Measurements from ENCODE around the gene GRB10. TPM values are rescaled to one million over a fixed set of nuclear protein-coding genes. Genes with fewer than 3 reads are reported as not detected.

GRB10 gene
- total and polyA plus RNA-seq, 4 donors: 10.7 to 53.1 (median 17.5) TPM

- no peak overlapping the region for H3K4me3 ChIP-seq (ENCODE audit: low read depth in 1 of 3, low read length in 3 of 3)
- peak; percentile 55 for DNase-seq (ENCODE audit: low spot score)
- no peak for TF ChIP-seq RXRA (IDR thresholded peaks at IDR 0.05)
- no peak for TF ChIP-seq GABPA (IDR thresholded peaks at IDR 0.05 in 1 of 2, conservative IDR thresholded peaks at IDR 0.05 in 1 of 2)
- no peak for TF ChIP-seq ZBTB33 (IDR thresholded peaks at IDR 0.05)
- TF ChIP-seq RAD21 (IDR thresholded peaks at IDR 0.05): no peak
- TF ChIP-seq ATF3 (IDR thresholded peaks at IDR 0.05): no peak
- 84% methylated on average over 21 of the region's 21 CpGs for WGBS
- no peak overlapping the region for H3K27ac ChIP-seq (ENCODE audit: low read depth in 1 of 2, low read length in 2 of 2)
- H3K36me3 ChIP-seq (ENCODE audit: control insufficient read depth in 4 of 4, insufficient read depth in 3 of 4, low read depth in 1 of 4, low read length in 3 of 4): peaks cover 0 to 25% (median 16%) of the 10 kb centered on the region in 4 donors
- no peak overlapping the region for H3K9ac ChIP-seq (ENCODE audit: low read depth in 1 of 2, low read length in 2 of 2)
- no peaks in the 10 kb centered on the region for H3K4me1 ChIP-seq (ENCODE audit: control insufficient read depth in 4 of 4, insufficient read depth in 4 of 4, low read length in 3 of 4)
- no peaks in the 10 kb centered on the region for H3K27me3 ChIP-seq (ENCODE audit: control insufficient read depth in 4 of 4, insufficient read depth in 4 of 4, low read length in 3 of 4)
- no peaks in the 10 kb centered on the region for H3K9me3 ChIP-seq (ENCODE audit: control insufficient read depth in 4 of 4, low read length in 3 of 4)
These were observed 190.9 kb downstream of the GRB10 start for GRCh38 chr7:50591480-50592438.

DNA sequence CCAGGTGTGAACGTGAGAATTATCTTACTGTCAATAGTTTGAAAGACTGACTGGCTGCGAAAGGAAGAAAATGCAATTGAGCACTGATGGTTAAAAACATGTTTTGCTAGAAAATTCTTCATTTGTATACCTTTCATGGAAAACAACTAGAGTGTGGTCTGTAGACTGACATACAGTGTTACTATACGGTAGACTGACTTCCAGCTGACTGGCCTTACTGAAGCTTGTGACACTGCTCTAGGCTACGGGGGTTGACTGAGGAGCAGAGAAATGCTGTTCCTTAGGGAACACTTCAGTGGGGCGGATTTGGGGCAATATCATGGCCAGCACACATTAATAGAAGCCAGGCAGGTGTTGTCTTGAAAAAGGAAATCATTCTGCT lies 191.6 kb downstream of the GRB10 start:
- Histone ChIP-seq H3K9ac (ENCODE audit: low read depth in 1 of 2, low read length in 2 of 2) (no peak overlapping the region), H3K36me3 (ENCODE audit: control insufficient read depth in 4 of 4, insufficient read depth in 3 of 4, low read depth in 1 of 4, low read length in 3 of 4) (peaks cover 0 to 22% (median 15%) of the 10 kb centered on the region in 4 donors)

DNA sequence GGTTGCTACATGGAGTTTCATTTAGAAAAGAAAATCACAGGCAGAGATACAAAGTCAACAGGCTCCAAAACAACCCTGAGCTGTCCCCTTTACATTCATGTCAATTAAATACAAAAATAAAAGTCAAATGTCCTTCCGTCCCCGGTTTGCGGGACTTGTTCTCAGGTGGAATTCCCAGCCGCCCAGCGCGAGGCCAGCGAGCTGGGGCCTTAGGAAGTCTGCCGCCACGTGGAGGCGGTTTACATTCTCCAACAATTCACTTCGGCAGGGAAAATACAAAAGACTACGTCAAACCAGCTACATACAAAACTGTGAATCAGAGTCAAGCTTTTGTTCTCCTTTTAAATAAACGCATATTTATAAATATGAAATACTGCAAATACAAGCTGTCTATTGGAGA lies 192.2 kb downstream of the GRB10 start:
- Histone ChIP-seq H3K27ac (ENCODE audit: low read depth in 1 of 2, low read length in 2 of 2) (no peak overlapping the region), H3K4me1 (ENCODE audit: control insufficient read depth in 4 of 4, insufficient read depth in 4 of 4, low read length in 3 of 4) (no peaks in the 10 kb centered on the region), H3K36me3 (ENCODE audit: control insufficient read depth in 4 of 4, insufficient read depth in 3 of 4, low read depth in 1 of 4, low read length in 3 of 4) (peaks cover 0 to 22% (median 14%) of the 10 kb centered on the region in 4 donors), H3K4me3 (ENCODE audit: low read depth in 1 of 3, low read length in 3 of 3) (no peak overlapping the region), H3K9me3 (ENCODE audit: control insufficient read depth in 4 of 4, low read length in 3 of 4) (no peaks in the 10 kb centered on the region), H3K9ac (ENCODE audit: low read depth in 1 of 2, low read length in 2 of 2) (no peak overlapping the region), H3K27me3 (ENCODE audit: control insufficient read depth in 4 of 4, insufficient read depth in 4 of 4, low read length in 3 of 4) (no peaks in the 10 kb centered on the region)
- TF ChIP-seq JUND (IDR thresholded peaks at IDR 0.05): no peak
- no peak for TF ChIP-seq MAX (IDR thresholded peaks at IDR 0.05)
- TF ChIP-seq NR2F2 (IDR thresholded peaks at IDR 0.05): no peak
- TF ChIP-seq REST (IDR thresholded peaks at IDR 0.05): no peak
- TF ChIP-seq RXRA (IDR thresholded peaks at IDR 0.05): no peak
- TF ChIP-seq YY1 (IDR thresholded peaks at IDR 0.05): no peak
- DNase-seq (ENCODE audit: low spot score): no peak
- WGBS: 96% methylated on average over 13 of the region's 13 CpGs

More for the DNA sequence above, 191.6 kb downstream of the GRB10 start:
- TF ChIP-seq TAF1 (conservative IDR thresholded peaks at IDR 0.05) (no peak), CTCF (IDR thresholded peaks at IDR 0.05; ENCODE audit: low read depth, low read length, missing input control) (no peak), FOXA2 (IDR thresholded peaks at IDR 0.05) (no peak)
- WGBS: 94% methylated on average over 5 of the region's 5 CpGs
- H3K4me3 ChIP-seq (ENCODE audit: low read depth in 1 of 3, low read length in 3 of 3): no peak overlapping the region
- no peaks in the 10 kb centered on the region for H3K4me1 ChIP-seq (ENCODE audit: control insufficient read depth in 4 of 4, insufficient read depth in 4 of 4, low read length in 3 of 4)
- H3K9me3 ChIP-seq (ENCODE audit: control insufficient read depth in 4 of 4, low read length in 3 of 4): no peaks in the 10 kb centered on the region
- no peaks in the 10 kb centered on the region for H3K27me3 ChIP-seq (ENCODE audit: control insufficient read depth in 4 of 4, insufficient read depth in 4 of 4, low read length in 3 of 4)
- no peak overlapping the region for H3K27ac ChIP-seq (ENCODE audit: low read depth in 1 of 2, low read length in 2 of 2)
- DNase-seq (ENCODE audit: low spot score): no peak
